ENCODE data around the gene LIN37.

Gene LIN37

GRCh38 chr19:35748106-35749020 lies at the start of gene LIN37:
TSS of gene LIN37 (plus strand) at chr19:35748576. CDS start at chr19:35748725, 149 bp downstream.
- peak; percentile 99 for DNase-seq (ENCODE audit: low read depth)

GRCh38 chr19:35702223-35703012 lies 46.0 kb upstream of the LIN37 start:
- DNase-seq (ENCODE audit: low read depth), result peak; percentile 93

GRCh38 chr19:35703343-35703742 lies 45.0 kb upstream of the LIN37 start:
- DNase-seq (ENCODE audit: low read depth), result no peak

- no peak for DNase-seq (ENCODE audit: low read depth)
These were observed 44.2 kb upstream of the LIN37 start, which contains the start of gene ZBTB32 for GRCh38 chr19:35704218-35704617. TSS of gene ZBTB32 (plus strand) at chr19:35704558. CDS start at chr19:35714627, 10,069 bp downstream.

GRCh38 chr19:35708391-35708790 lies 40.0 kb upstream of the LIN37 start:
- no peak for DNase-seq (ENCODE audit: low read depth)

- DNase-seq (ENCODE audit: low read depth), result no peak
These were observed 37.3 kb upstream of the LIN37 start for GRCh38 chr19:35710784-35711723.

- DNase-seq (ENCODE audit: low read depth), result no peak
These were observed 35.5 kb upstream of the LIN37 start for GRCh38 chr19:35712567-35713505.

- no peak for DNase-seq (ENCODE audit: low read depth)
These were observed 34.9 kb upstream of the LIN37 start for GRCh38 chr19:35713506-35713850.

- DNase-seq (ENCODE audit: low read depth), result no peak
These were observed 34.4 kb upstream of the LIN37 start for GRCh38 chr19:35713904-35714495.

GRCh38 chr19:35714601-35715354 lies 33.6 kb upstream of the LIN37 start:
- no peak for DNase-seq (ENCODE audit: low read depth)

GRCh38 chr19:35715355-35715809 lies 33.0 kb upstream of the LIN37 start:
- DNase-seq (ENCODE audit: low read depth), result no peak

- DNase-seq (ENCODE audit: low read depth), result no peak
These were observed 32.2 kb upstream of the LIN37 start for GRCh38 chr19:35715981-35716800.

GRCh38 chr19:35716801-35717664 lies 31.3 kb upstream of the LIN37 start:
- peak; percentile 87 for DNase-seq (ENCODE audit: low read depth)

GRCh38 chr19:35717665-35718344 lies 30.6 kb upstream of the LIN37 start, which contains the start of gene KMT2B:
TSS of gene KMT2B (plus strand) at chr19:35718003. CDS start at chr19:35718019, 16 bp downstream.
- no peak for DNase-seq (ENCODE audit: low read depth)

GRCh38 chr19:35718345-35719041 lies 29.9 kb upstream of the LIN37 start:
- no peak for DNase-seq (ENCODE audit: low read depth)

Measured in CMK (cell line).